GM19324 (cell line): ENCODE measurements around the gene TMPRSS11F.

Experiments used
- ATAC-seq: cut with Tn5 transposase; IDR thresholded peaks from one replicate; pipeline ENCODE4 v1.9.1; 2021; ENCODE audit warnings: mild to moderate bottlenecking, moderate library complexity; ENCODE audit not compliant: unreplicated experiment, low FRiP score

The TMPRSS11F gene

GRCh38 chr4:68079928-68080327, 49.7 kb downstream of the TMPRSS11F start:
- no peak for ATAC-seq

- ATAC-seq: no peak
Measured at GRCh38 chr4:68077737-68078136, 51.9 kb downstream of the TMPRSS11F start.

- no peak for ATAC-seq
Measured at GRCh38 chr4:68077301-68077700, 52.4 kb downstream of the TMPRSS11F start.

- no peak for ATAC-seq
Measured at GRCh38 chr4:68076194-68076593, 53.5 kb downstream of the TMPRSS11F start.

DNA sequence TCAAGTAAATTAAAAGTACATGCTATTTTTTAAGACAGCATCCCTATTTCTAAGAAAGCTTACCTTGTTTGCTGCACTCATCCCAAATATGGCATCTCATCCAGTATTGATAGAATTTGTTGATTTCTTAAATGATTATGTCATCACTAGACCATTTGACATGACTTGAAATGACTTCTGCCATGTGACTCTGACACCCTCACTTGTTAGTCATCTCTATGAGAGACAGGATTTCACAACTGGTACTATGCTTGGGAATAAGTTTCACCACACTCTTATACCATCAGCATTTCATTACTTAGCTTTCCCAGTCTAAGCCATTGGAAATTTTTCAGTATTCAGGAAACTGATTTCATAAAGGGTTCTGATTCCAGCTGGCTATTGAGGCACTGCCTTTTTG, 55.3 kb downstream of the TMPRSS11F start:
- ATAC-seq: no peak

DNA sequence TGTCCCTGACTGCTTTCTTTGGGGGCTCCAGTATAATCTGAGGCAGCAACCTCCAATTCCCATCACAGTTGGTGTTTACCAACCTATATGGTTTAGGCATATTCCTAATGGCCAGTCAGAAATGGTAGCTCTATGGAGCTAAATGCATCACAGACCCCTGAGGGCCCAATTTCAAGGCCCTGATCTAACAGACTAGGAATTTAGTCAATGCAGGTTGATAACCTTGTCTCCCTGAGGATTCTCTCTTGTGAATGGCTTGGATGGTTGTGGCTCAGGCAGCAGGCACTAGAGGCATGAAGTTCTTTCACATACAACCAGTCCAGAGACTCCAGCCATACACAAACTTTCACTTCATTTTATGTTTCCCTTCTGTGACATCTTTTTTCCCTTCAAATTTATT, 59.4 kb downstream of the TMPRSS11F start:
- no peak for ATAC-seq

DNA sequence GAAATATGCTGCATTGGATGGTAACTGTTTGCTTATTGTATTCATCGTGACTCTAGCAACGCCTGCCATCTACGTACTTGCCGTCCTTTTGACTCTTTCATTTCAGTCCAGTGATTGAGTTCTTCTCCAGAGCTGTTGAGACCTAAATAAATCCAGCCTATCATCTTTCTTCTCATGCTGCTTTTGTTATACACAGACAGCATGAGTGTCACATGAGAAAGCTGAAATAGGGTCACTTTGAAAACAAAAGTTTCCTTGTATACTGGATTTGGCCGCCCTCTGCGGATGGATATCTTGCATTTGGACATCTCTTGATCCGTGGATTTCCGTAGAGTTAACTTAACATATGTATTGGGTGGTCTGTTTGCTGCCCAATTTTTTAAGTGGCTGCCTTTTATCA, 67.2 kb downstream of the TMPRSS11F start:
- ATAC-seq: no peak

DNA sequence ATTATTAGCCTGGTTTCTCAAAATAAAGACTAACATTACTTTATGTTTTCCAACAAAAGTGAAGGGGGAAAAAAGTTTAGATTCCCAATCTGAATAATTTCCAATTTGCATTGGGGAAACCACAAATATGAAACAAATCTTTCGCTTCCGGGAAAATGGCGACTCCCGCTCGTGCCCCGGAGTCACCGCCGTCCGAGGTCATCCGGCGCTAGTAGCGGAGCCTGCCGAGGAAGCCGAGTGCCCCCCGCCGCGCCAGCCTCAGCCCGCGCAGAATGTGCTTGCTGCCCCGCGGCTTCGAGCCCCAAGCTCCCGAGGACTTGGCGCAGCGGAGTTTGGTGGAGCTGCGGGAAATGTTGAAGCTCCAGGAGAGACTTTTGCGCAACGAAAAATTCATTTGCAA, 91.4 kb downstream of the TMPRSS11F start:
- no peak for ATAC-seq

GRCh38 chr4:68021185-68021584, 108.5 kb downstream of the TMPRSS11F start:
- no peak for ATAC-seq

GRCh38 chr4:68011684-68012083, 118.0 kb downstream of the TMPRSS11F start:
- no peak for ATAC-seq
